A375 (cell line): ENCODE data around the gene OLA1. TPM values are rescaled to one million over a fixed set of nuclear protein-coding genes. Genes with fewer than 3 reads are reported as not detected.

Experiments used
- small RNA-seq: library from RNA; depleted of rRNA; stranded (forward); fragments of <200 nt; gene quantifications from one replicate; pipeline ENCODE3, GENCODE V24; 2014
- total RNA-seq: library from RNA; depleted of rRNA; stranded (reverse); fragments of >200 nt; shearing (Covaris generic); gene quantifications from 2 replicates; pipeline ENCODE4 v1.2.3, GENCODE V29; 2014; rRNA removed

OLA1 gene
- 99.5 and 121 TPM in 2 replicates for total RNA-seq

DNA sequence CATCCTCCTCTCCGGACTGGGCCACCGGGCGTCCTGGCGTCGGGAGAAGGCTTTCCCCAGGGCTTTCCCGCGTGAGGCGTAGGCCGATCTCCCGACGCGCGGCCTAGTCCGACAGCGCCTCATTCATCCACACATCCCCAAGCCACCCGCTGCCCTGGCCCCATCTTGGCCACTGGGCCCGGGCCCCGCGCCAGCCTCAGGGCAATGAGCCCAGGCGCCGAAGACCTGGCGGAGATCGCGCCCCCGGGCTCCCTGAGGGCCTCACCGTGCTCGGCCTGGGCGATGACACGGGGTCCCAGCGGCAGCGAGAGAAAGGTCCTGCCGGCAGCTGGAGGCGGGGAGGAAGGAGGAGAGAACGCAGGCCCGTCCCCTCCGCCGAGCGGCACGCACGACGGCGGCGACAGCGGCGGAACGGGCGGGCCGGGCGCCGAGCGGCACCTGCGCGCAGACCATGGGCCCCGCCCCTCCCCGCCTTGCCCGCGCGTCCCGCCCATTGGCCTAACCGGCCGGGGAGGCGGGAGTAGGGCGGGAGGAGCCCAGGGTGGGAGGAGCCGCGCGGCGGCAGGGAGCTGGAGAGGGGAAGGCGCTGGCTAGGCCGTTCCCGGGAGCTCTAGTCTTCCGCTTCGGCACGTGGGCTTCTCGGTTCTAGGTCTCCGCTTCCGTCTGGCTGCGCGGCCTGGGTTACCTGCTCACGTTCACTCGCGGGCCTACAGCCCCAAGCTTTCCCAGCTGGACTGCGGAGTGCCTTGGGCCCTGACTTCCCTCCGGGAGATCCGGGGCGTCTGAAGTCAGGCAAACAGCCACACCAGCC, at the start of gene OLA1:
OLA1 (minus strand) TSS at position 346 of the 811 bp plus-strand sequence. CDS start 1,717 bp downstream, outside the sequence.

Small RNA genes lying within 50 kb of the gene (small RNA-seq; reads per million reads assigned to genes)
- gene RF00019 = not detected

Other genes with a start within 250 kb of the OLA1 start
- gene SP9, start 86.4 kb upstream of the OLA1 start, total RNA-seq = not detected in 2 replicates
- 21.2 TPM in 2 replicates for gene SCRN3, start 147.2 kb upstream of the OLA1 start, total RNA-seq
- 0.30 and 0.72 TPM in 2 replicates for gene GPR155, start 238.5 kb upstream of the OLA1 start, total RNA-seq